ENCODE data around the gene TEX11.
"Not testable (repeated sequence)": the region's sequence is repeated elsewhere in the genome, so short reads cannot be mapped to it uniquely, and the experiment has no call there.

The TEX11 gene

GRCh38 chrX:70669120-70669519 is 239.4 kb downstream of the TEX11 start:
- H3K9ac ChIP-seq (ENCODE audit: low read length), result no peak overlapping the region
- no peak overlapping the region for H3K27ac ChIP-seq (ENCODE audit: low read length)
- H3K9me3 ChIP-seq (ENCODE audit: insufficient read depth, low read length), result no peaks in the 10 kb centered on the region
- no peak overlapping the region for H3K4me3 ChIP-seq (ENCODE audit: low read length)
- H3K4me2 ChIP-seq (ENCODE audit: low read length), result no peak overlapping the region
- no peak for TF ChIP-seq EZH2phosphoT487 (IDR thresholded peaks at IDR 0.05; ENCODE audit: low read depth)
- TF ChIP-seq CTCF (IDR thresholded peaks at IDR 0.05; ENCODE audit: low read depth, low read length), result no peak
- H2AFZ ChIP-seq (ENCODE audit: low read depth, low read length), result no peak overlapping the region
- no peaks in the 10 kb centered on the region for H4K20me1 ChIP-seq (ENCODE audit: insufficient read depth, low read length)
- no peaks in the 10 kb centered on the region for H3K79me2 ChIP-seq (ENCODE audit: low read length)
- no peaks in the 10 kb centered on the region for H3K27me3 ChIP-seq (ENCODE audit: low read depth, low read length)
- no peaks in the 10 kb centered on the region for H3K36me3 ChIP-seq (replicated peaks; ENCODE audit: low read depth, low read length)
- H3K4me1 ChIP-seq (ENCODE audit: low read length), result peaks cover 15% of the 10 kb centered on the region

- H3K9me3 ChIP-seq (ENCODE audit: insufficient read depth, low read length), result no peaks in the 10 kb centered on the region
- no peaks in the 10 kb centered on the region for H3K27me3 ChIP-seq (ENCODE audit: low read depth, low read length)
- H3K9ac ChIP-seq (ENCODE audit: low read length), result no peak overlapping the region
- no peak for TF ChIP-seq EZH2phosphoT487 (IDR thresholded peaks at IDR 0.05; ENCODE audit: low read depth)
- TF ChIP-seq CTCF (IDR thresholded peaks at IDR 0.05; ENCODE audit: low read depth, low read length), result peak; percentile 59
- H3K4me1 ChIP-seq (ENCODE audit: low read length), result peaks cover 5% of the 10 kb centered on the region; the same call in 1 of the 2 replicates
- no peak overlapping the region for H2AFZ ChIP-seq (ENCODE audit: low read depth, low read length)
- no peaks in the 10 kb centered on the region for H3K36me3 ChIP-seq (replicated peaks; ENCODE audit: low read depth, low read length)
- H3K27ac ChIP-seq (ENCODE audit: low read length), result no peak overlapping the region
- H3K4me2 ChIP-seq (ENCODE audit: low read length), result peak overlapping the region; percentile 37; the same call in 1 of the 2 replicates
- no peak overlapping the region for H3K4me3 ChIP-seq (ENCODE audit: low read length)
- no peaks in the 10 kb centered on the region for H3K79me2 ChIP-seq (ENCODE audit: low read length)
- H4K20me1 ChIP-seq (ENCODE audit: insufficient read depth, low read length), result no peaks in the 10 kb centered on the region
These were observed 243.8 kb downstream of the TEX11 start for GRCh38 chrX:70664726-70665125.

GRCh38 chrX:70661124-70661523 is 247.4 kb downstream of the TEX11 start:
- H3K9me3 ChIP-seq (ENCODE audit: insufficient read depth, low read length); H3K9ac ChIP-seq (ENCODE audit: low read length); H3K27ac ChIP-seq (ENCODE audit: low read length); H3K36me3 ChIP-seq (replicated peaks; ENCODE audit: low read depth, low read length); H3K4me2 ChIP-seq (ENCODE audit: low read length); H3K4me1 ChIP-seq (ENCODE audit: low read length); H4K20me1 ChIP-seq (ENCODE audit: insufficient read depth, low read length); H3K79me2 ChIP-seq (ENCODE audit: low read length); H3K27me3 ChIP-seq (ENCODE audit: low read depth, low read length); H3K4me3 ChIP-seq (ENCODE audit: low read length); H2AFZ ChIP-seq (ENCODE audit: low read depth, low read length): not testable (repeated sequence)

- not testable (repeated sequence) for H4K20me1 ChIP-seq (ENCODE audit: insufficient read depth, low read length); H3K9ac ChIP-seq (ENCODE audit: low read length); H3K9me3 ChIP-seq (ENCODE audit: insufficient read depth, low read length); H2AFZ ChIP-seq (ENCODE audit: low read depth, low read length); H3K27ac ChIP-seq (ENCODE audit: low read length); H3K36me3 ChIP-seq (replicated peaks; ENCODE audit: low read depth, low read length); H3K4me2 ChIP-seq (ENCODE audit: low read length); H3K79me2 ChIP-seq (ENCODE audit: low read length); H3K4me3 ChIP-seq (ENCODE audit: low read length); H3K4me1 ChIP-seq (ENCODE audit: low read length); H3K27me3 ChIP-seq (ENCODE audit: low read depth, low read length)
These were observed 251.0 kb downstream of the TEX11 start for GRCh38 chrX:70657546-70657945.

- no peaks in the 10 kb centered on the region for H3K27me3 ChIP-seq (ENCODE audit: low read depth, low read length)
- no peak overlapping the region for H3K27ac ChIP-seq (ENCODE audit: low read length)
- no peaks in the 10 kb centered on the region for H3K36me3 ChIP-seq (replicated peaks; ENCODE audit: low read depth, low read length)
- H3K9me3 ChIP-seq (ENCODE audit: insufficient read depth, low read length), result no peaks in the 10 kb centered on the region
- no peaks in the 10 kb centered on the region for H3K79me2 ChIP-seq (ENCODE audit: low read length)
- peaks cover 16% of the 10 kb centered on the region for H3K4me1 ChIP-seq (ENCODE audit: low read length)
- H4K20me1 ChIP-seq (ENCODE audit: insufficient read depth, low read length), result no peaks in the 10 kb centered on the region
- no peak overlapping the region; the same call in 1 of the 2 replicates for H2AFZ ChIP-seq (ENCODE audit: low read depth, low read length)
- no peak overlapping the region for H3K4me3 ChIP-seq (ENCODE audit: low read length)
- H3K4me2 ChIP-seq (ENCODE audit: low read length), result no peak overlapping the region
- H3K9ac ChIP-seq (ENCODE audit: low read length), result no peak overlapping the region
- TF ChIP-seq CTCF (IDR thresholded peaks at IDR 0.05; ENCODE audit: low read depth, low read length) (no peak), EZH2phosphoT487 (IDR thresholded peaks at IDR 0.05; ENCODE audit: low read depth) (no peak)
These were observed 252.2 kb downstream of the TEX11 start for GRCh38 chrX:70656304-70656703.

- not testable (repeated sequence) for H2AFZ ChIP-seq (ENCODE audit: low read depth, low read length); H3K4me3 ChIP-seq (ENCODE audit: low read length); H3K79me2 ChIP-seq (ENCODE audit: low read length); H3K27me3 ChIP-seq (ENCODE audit: low read depth, low read length); H3K27ac ChIP-seq (ENCODE audit: low read length); H4K20me1 ChIP-seq (ENCODE audit: insufficient read depth, low read length); H3K9ac ChIP-seq (ENCODE audit: low read length); H3K9me3 ChIP-seq (ENCODE audit: insufficient read depth, low read length); H3K4me2 ChIP-seq (ENCODE audit: low read length); H3K36me3 ChIP-seq (replicated peaks; ENCODE audit: low read depth, low read length)
- peaks cover 15% of the 10 kb centered on the region for H3K4me1 ChIP-seq (ENCODE audit: low read length)
These were observed 260.6 kb downstream of the TEX11 start for GRCh38 chrX:70647910-70648309.

Data from OCI-LY3 (cell line).